HepG2 (cell line): ENCODE data around the gene MAGI1.

Experiments
- CTCF ChIP-seq: sonication (generic); formaldehyde crosslinking; IDR thresholded peaks from 2 replicates; pipeline ENCODE4 v1.5.0; 2020; ENCODE audit warnings: mild to moderate bottlenecking, missing genetic modification reagents, moderate library complexity
- E2F1 ChIP-seq: sonication (generic); formaldehyde crosslinking; IDR thresholded peaks from 2 replicates; pipeline ENCODE4 v1.5.0; 2020; ENCODE audit warnings: missing genetic modification reagents
- ELF1 ChIP-seq: sonication (generic); formaldehyde crosslinking; IDR thresholded peaks from 2 replicates; pipeline ENCODE4 v1.4.0; 2020; ENCODE audit warnings: missing genetic modification reagents
- EP300 ChIP-seq, 3 experiments: sonication (generic) in 1 of 3; formaldehyde crosslinking in 1 of 3; IDR thresholded peaks; 2 replicates each; pipeline versions ENCODE4 v1.5.1 to v1.6.1; 2011 to 2020; ENCODE audit warnings: low read depth in 2 of 3, low read length in 2 of 3, borderline replicate concordance in 1 of 3, improper control_type of control experiment in 1 of 3, mild to moderate bottlenecking in 1 of 3, missing genetic modification reagents in 1 of 3, moderate library complexity in 1 of 3
- MYC ChIP-seq: sonication (generic); formaldehyde crosslinking; IDR thresholded peaks from 2 replicates; pipeline ENCODE4 v1.9.0; 2021; ENCODE audit warnings: missing genetic modification reagents, borderline replicate concordance
- MYNN ChIP-seq: sonication (generic); formaldehyde crosslinking; IDR thresholded peaks from 2 replicates; pipeline ENCODE4 v1.4.0; 2020; ENCODE audit warnings: mild to moderate bottlenecking, low read depth, missing genetic modification reagents
- NCOR1 ChIP-seq: fragments of 200-600 bp; sonication (generic); IDR thresholded peaks from 2 replicates; pipeline ENCODE4 v1.7.0; 2017; ENCODE audit warnings: antibody characterized with exemption, low read length, borderline replicate concordance
- PAXIP1 ChIP-seq: sonication (generic); formaldehyde crosslinking; conservative IDR thresholded peaks from 2 replicates; pipeline ENCODE4 v1.4.0; 2020; ENCODE audit warnings: mild to moderate bottlenecking, missing genetic modification reagents, moderate library complexity
- POLR2A ChIP-seq, 2 experiments: IDR thresholded peaks; 2 replicates each; pipeline ENCODE4 v1.6.1; 2011; ENCODE audit warnings: low read depth in 2 of 2, low read length in 2 of 2, mild to moderate bottlenecking in 1 of 2, moderate library complexity in 1 of 2; ENCODE audit not compliant: insufficient read depth in 1 of 2
- REL ChIP-seq: sonication (generic); formaldehyde crosslinking; conservative IDR thresholded peaks from 2 replicates; pipeline ENCODE4 v1.8.0; 2022; ENCODE audit warnings: mild to moderate bottlenecking, missing genetic modification reagents, moderate library complexity
- TCF7 ChIP-seq: sonication (generic); IDR thresholded peaks from 2 replicates; pipeline ENCODE4 v1.6.1; 2016; ENCODE audit warnings: antibody characterized with exemption, low read depth
- TCF7L2 ChIP-seq: IDR thresholded peaks from 2 replicates; pipeline ENCODE4 v1.6.1; 2011; ENCODE audit warnings: mild to moderate bottlenecking, low read depth, low read length, moderate library complexity
- ZBTB43 ChIP-seq: sonication (generic); formaldehyde crosslinking; conservative IDR thresholded peaks from 2 replicates; pipeline ENCODE4 v1.4.0; 2020; ENCODE audit warnings: missing genetic modification reagents
- ZNF431 ChIP-seq: sonication (generic); formaldehyde crosslinking; IDR thresholded peaks from 2 replicates; pipeline ENCODE4 v1.9.0; 2022; ENCODE audit warnings: missing genetic modification reagents, low read depth, mild to moderate bottlenecking, borderline replicate concordance

GRCh38 chr3:66031102-66031698 is 7.5 kb downstream of the MAGI1 start:
- TF ChIP-seq NCOR1 (no peak), TCF7L2 (no peak), CTCF (CRISPR knock-in tag) (no peak), EP300 (IDR thresholded peaks at IDR 0.05; ENCODE audit: low read depth in 2 of 2, low read length in 2 of 2) (no peak), EP300 (CRISPR knock-in tag; IDR thresholded peaks at IDR 0.05; ENCODE audit: borderline replicate concordance) (no peak), MYC (CRISPR knock-in tag) (no peak), ELF1 (no peak), POLR2A (IDR thresholded peaks at IDR 0.05; ENCODE audit: insufficient read depth in 1 of 2, low read depth in 2 of 2, low read length in 2 of 2) (no peak), TCF7 (no peak), E2F1 (CRISPR knock-in tag) (no peak), ZBTB43 (CRISPR knock-in tag) (no peak), REL (CRISPR knock-in tag) (no peak), ZNF431 (CRISPR knock-in tag) (no peak), MYNN (CRISPR knock-in tag) (no peak), PAXIP1 (CRISPR knock-in tag) (no peak)
